SU-DHL-6 (cell line): ENCODE measurements around the gene CAD.

Experiments used
- H2AFZ ChIP-seq: fragments of 200-600 bp; sonication (generic); 2 replicates; pipeline ENCODE4 v1.6.1; 2014; ENCODE audit warnings: low read depth, mild to moderate bottlenecking, moderate library complexity, mixed read lengths, antibody characterized with exemption, low read length; ENCODE audit not compliant: severe bottlenecking
- H3F3A ChIP-seq: fragments of 200-600 bp; shearing (Covaris generic); 2 replicates; pipeline ENCODE4 v1.6.0; 2016; ENCODE audit warnings: antibody characterized with exemption, mild to moderate bottlenecking; ENCODE audit not compliant: insufficient read depth
- H3K27ac ChIP-seq: fragments of 200-600 bp; sonication (generic); 2 replicates; pipeline ENCODE4 v1.5.1; 2016; ENCODE audit warnings: low read depth, mild to moderate bottlenecking, low read length, moderate library complexity, mixed read lengths
- H3K27me3 ChIP-seq: fragments of 200-600 bp; sonication (generic), shearing (Covaris generic); 2 replicates; pipeline ENCODE4 v1.6.0; 2014; ENCODE audit warnings: mild to moderate bottlenecking, low read length
- H3K36me3 ChIP-seq: fragments of 200-600 bp; sonication (generic); 2 replicates; pipeline ENCODE4 v1.6.1; 2014; ENCODE audit warnings: mild to moderate bottlenecking, low read length, mixed read lengths
- H3K4me2 ChIP-seq: fragments of 300-600, 200-600 bp; shearing (Covaris generic), sonication (generic); 2 replicates; pipeline ENCODE4 v1.6.0; 2014; ENCODE audit warnings: low read length, low read depth, mild to moderate bottlenecking; ENCODE audit not compliant: poor library complexity, severe bottlenecking
- H3K4me3 ChIP-seq: fragments of 200-600 bp; sonication (generic); 2 replicates; pipeline ENCODE4 v1.5.1; 2014; ENCODE audit warnings: antibody characterized with exemption, low read length, mild to moderate bottlenecking, mixed read lengths; ENCODE audit not compliant: insufficient read depth, poor library complexity, severe bottlenecking
- H3K79me2 ChIP-seq: fragments of 200-600 bp; sonication (generic); 2 replicates; pipeline ENCODE4 v1.6.1; 2014; ENCODE audit warnings: mild to moderate bottlenecking, low read length, moderate library complexity; ENCODE audit not compliant: insufficient read depth
- H3K9ac ChIP-seq: fragments of 200-600 bp; sonication (generic); 2 replicates; pipeline ENCODE4 v1.7.0; 2014; ENCODE audit warnings: mild to moderate bottlenecking, low read length
- H3K9me2 ChIP-seq: fragments of 200-600 bp; sonication (generic); replicated peaks from 2 replicates; pipeline ENCODE4 v1.6.1; 2014; ENCODE audit warnings: low read length; ENCODE audit not compliant: insufficient read depth
- H3K9me3 ChIP-seq: fragments of 200-600 bp; sonication (generic); 2 replicates; pipeline ENCODE4 v1.6.1; 2014; ENCODE audit warnings: low read length, mixed read lengths; ENCODE audit not compliant: insufficient read depth
- H4K20me1 ChIP-seq: fragments of 200-600 bp; sonication (generic); 2 replicates; pipeline ENCODE4 v1.6.1; 2014; ENCODE audit warnings: low read depth, mild to moderate bottlenecking, antibody characterized with exemption, low read length, moderate library complexity, mixed read lengths
- CTCF ChIP-seq: fragments of 200-600 bp; sonication (generic); IDR thresholded peaks from one replicate; pipeline ENCODE4 v1.5.1; 2017; ENCODE audit warnings: antibody characterized with exemption, mild to moderate bottlenecking, low read length, moderate library complexity; ENCODE audit not compliant: insufficient read depth, poor library complexity, severe bottlenecking
- EZH2phosphoT487 ChIP-seq: fragments of 200-600 bp; sonication (generic), shearing (Covaris generic); conservative IDR thresholded peaks from 2 replicates; pipeline ENCODE4 v1.6.1; 2018; ENCODE audit warnings: mild to moderate bottlenecking, antibody characterized with exemption, low read length, moderate library complexity, mixed read lengths

CAD gene

GRCh38 chr2:27211241-27211942 is 5.8 kb upstream of the CAD start:
- Histone ChIP-seq H3K9ac (peak overlapping the region; percentile 88), H4K20me1 (no peaks in the 10 kb centered on the region), H3K4me2 (peak overlapping the region; percentile 83), H3K9me2 (no peaks in the 10 kb centered on the region), H3K36me3 (peaks cover 3% of the 10 kb centered on the region; the same call in 1 of the 2 replicates), H3K4me3 (peak overlapping the region; percentile 71), H3K9me3 (no peaks in the 10 kb centered on the region), H2AFZ (peak overlapping the region; percentile 55), H3F3A (peaks cover 14% of the 10 kb centered on the region; the same call in 1 of the 2 replicates), H3K27ac (peak overlapping the region; percentile 83), H3K79me2 (peaks cover 6% of the 10 kb centered on the region; the same call in 1 of the 2 replicates), H3K27me3 (no peaks in the 10 kb centered on the region)
- no peak for TF ChIP-seq CTCF
- TF ChIP-seq EZH2phosphoT487: no peak

GRCh38 chr2:27211943-27212625 is 5.1 kb upstream of the CAD start, which contains the start of the genes ATRAID and SLC5A6:
Gene ATRAID (plus strand): TSS chr2:27212041. CDS start chr2:27212369, 328 bp downstream.
Gene SLC5A6 (minus strand): TSS chr2:27212268. CDS start chr2:27207650, 4,618 bp downstream.
- Histone ChIP-seq H3K9me2 (no peaks in the 10 kb centered on the region), H3K27me3 (no peaks in the 10 kb centered on the region), H3K9ac (peak within 1 kb of the TSS; percentile 88), H3K27ac (peak within 1 kb of the TSS; percentile 83), H3K79me2 (peaks cover 6% of the 10 kb centered on the region; the same call in 1 of the 2 replicates), H3K9me3 (no peaks in the 10 kb centered on the region), H3K4me2 (peak within 1 kb of the TSS; percentile 83), H4K20me1 (no peaks in the 10 kb centered on the region), H3K4me3 (peak within 1 kb of the TSS; percentile 71), H2AFZ (peak within 1 kb of the TSS; percentile 55), H3K36me3 (peaks cover 3% of the 10 kb centered on the region; the same call in 1 of the 2 replicates), H3F3A (peaks cover 16% of the 10 kb centered on the region; the same call in 1 of the 2 replicates)
- TF ChIP-seq CTCF: no peak
- TF ChIP-seq EZH2phosphoT487: no peak

DNA sequence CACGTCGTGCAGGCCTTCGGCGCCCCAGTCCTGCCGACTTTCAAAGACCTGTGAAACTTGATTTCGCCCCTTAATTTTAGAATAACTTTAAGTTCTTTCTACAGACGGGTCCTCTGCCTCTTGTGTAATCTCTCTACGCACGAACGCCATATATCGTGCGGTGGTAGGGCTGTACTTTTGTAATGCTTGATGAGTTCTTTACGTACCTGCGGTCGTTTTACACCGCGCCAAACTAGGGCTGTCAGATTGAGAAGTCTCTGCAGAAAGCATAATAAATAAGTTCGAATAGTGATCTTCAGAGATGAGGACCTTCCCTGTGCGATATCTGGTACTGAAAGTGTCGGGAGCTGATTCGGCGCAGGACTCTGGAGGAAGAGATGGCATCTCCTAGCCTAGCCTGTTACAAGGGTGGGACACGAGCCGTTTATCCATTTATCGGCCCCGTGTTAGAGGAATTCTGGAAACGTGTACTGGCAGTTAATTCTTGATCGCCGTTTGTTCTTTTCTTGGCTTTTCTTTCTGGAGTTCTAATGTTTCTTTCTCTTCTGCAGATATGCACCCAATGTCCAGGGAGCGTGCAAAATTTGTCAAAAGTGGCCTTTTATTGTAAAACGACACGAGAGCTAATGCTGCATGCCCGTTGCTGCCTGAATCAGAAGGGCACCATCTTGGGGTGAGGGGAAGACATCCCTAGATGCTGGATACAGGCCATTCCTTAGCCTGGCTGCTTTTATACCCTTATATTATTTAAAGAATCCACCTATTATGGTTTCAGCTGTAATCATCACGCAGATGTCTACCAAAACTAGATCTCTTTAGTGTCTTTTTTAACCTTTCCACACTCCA is 4.3 kb upstream of the CAD start:
- Histone ChIP-seq H3K4me3 (peak overlapping the region; percentile 71), H3K4me2 (peak overlapping the region; percentile 83), H3K9me3 (no peaks in the 10 kb centered on the region), H3K27me3 (no peaks in the 10 kb centered on the region), H3K79me2 (peaks cover 12% of the 10 kb centered on the region), H3K9me2 (no peaks in the 10 kb centered on the region), H3F3A (peaks cover 16% of the 10 kb centered on the region; the same call in 1 of the 2 replicates), H3K27ac (peak overlapping the region; percentile 83), H4K20me1 (no peaks in the 10 kb centered on the region), H3K36me3 (peaks cover 3% of the 10 kb centered on the region; the same call in 1 of the 2 replicates), H2AFZ (peak overlapping the region; percentile 36), H3K9ac (peak overlapping the region; percentile 88)
- TF ChIP-seq EZH2phosphoT487 (no peak), CTCF (no peak)
